HG03354 (cell line): ENCODE measurements around the gene SOST.

Experiments
- ATAC-seq: cut with Tn5 transposase; IDR thresholded peaks from one replicate; pipeline ENCODE4 v1.9.1; 2021; ENCODE audit warnings: mild to moderate bottlenecking; ENCODE audit not compliant: unreplicated experiment, poor library complexity, severe bottlenecking

SOST gene

DNA sequence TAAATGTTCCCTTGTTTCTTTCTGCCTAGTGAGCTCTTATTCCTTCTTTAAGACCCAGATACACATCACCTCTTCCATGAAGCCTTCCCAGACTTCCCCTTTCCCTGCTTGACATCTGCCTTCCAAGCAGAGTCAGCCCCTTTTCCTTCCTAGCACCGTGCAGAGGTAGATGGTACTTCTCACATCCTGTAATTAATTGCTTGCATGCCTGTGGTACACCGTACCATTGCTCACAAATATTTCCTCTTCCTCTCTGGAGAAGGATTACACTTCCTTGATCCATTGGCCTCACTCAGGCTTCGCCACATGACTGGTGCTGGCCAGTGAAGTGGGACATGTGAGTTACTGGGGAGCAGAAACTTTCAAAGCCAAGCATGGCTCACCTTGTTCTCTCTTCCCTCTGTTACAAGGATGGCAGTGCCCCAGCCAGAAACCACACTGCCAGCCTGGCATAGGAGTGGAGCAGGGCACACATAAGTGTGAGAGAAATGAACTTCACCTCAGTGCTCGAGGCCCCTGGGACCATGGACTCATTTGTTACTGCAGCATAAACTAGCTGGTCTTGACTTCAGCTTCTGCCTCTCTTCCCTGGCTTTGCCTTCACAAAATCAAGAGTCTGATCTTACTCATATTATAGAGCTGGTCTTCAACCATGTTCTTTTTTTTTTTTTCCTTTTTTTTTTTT, 44.0 kb downstream of the SOST start:
- no peak for ATAC-seq

DNA sequence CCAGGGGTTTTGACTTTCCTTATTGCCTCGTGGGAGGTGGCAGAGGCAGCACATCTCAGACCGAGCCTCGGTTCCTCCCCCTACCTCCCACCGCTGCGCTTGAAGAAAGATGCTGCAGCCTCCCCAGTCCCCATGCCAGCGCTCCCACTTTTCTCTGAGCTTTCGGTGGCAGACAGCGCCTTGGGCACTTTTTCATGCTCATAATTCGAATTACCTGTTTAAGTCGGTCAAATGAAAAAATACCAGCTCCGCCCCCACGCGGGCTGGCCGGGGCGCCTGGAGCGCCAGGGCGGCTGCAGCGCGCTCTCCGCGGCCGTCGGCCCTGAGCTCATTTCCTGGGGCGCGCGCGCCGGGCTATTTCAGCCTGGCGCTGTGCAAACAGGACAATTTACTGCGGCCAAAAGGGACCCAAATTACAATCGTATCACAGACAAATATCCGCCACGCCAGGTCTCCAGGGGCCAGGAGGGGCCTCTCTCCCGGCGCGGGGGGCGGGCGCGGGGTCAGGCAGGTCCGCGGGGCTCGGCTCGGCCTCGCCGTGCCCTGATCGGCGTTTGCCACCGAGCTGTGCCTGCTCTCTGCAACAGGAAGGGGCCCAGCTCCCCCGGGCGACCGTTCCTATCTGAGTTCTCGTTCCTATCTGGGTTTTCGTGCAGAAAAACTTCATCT, 45.0 kb downstream of the SOST start:
- no peak for ATAC-seq

DNA sequence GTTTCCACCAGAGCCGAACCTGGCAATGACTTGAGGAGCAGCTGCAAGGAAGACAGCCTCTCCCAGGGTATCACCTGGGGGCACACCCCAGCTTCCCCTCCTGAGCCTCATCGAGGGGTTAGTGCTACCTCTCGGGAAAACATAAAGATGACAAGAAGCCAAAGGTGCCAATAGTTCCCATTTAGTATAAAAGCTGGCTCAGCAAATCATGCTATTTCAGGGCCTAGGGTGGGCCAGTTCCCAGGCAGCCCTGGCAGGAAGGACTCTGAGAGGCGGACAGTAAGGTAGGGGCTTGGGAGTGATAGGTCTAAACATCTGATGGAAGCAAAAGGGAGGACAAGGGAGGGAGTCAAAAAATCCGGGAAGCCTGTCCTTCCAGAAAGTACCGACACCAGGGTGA, 46.2 kb downstream of the SOST start:
- ATAC-seq, result no peak

DNA sequence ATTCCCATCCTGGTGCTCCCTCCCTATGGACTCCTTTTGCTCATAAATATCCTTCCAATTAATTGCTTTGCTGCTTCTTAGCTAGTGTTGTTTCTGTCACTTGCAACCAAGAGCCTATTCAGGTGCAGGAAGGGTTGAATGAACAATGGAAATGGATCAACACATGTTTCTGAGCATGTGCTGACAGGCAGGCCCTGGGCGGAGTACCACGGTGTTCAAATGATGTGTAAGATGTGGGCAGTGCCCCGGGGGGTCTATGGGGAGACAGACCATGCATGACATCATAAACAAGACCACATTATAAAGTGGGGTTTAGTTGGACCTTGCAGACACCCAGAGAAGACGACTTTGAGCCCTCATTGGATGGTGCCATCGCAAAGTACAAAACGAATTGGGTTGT, 48.5 kb downstream of the SOST start:
- ATAC-seq, result no peak

DNA sequence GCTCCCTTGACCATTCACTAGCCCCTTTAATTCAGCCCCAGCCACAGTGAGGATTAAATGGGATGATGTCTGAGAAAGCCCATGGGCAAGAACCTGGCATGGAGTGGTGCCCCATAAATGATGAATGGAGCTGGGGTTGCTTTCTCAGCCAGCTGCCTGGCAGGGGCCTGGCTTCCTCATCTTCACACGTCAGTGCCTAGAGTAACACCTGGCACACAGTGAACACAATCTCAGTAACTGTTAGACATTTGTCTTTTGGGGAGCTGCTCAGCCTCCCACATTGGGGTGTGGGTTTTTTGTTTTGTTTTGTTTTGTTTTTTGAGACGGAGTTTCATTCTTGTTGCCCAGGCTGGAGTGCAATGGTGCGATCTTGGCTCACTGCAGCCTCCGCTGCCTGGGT, 49.4 kb downstream of the SOST start:
- ATAC-seq, result no peak

DNA sequence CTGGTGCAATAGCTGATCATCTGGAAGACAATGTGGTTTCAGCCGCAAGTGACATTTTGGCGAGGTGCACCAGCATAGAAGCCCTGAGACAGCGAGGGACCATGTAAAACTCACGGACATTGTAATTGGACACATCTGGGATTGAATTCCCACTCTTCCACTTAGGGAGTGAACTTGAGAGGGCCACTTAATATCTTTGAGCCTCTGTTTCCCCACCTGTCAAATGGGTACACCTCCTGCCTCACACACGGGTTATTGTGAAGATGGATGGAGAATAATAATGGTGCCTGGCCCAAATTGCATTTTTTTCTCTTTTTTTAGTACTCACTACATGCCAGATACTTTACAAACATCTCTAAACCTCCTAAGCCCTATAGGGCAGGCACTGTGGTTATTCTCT, 51.4 kb downstream of the SOST start:
- no peak for ATAC-seq

DNA sequence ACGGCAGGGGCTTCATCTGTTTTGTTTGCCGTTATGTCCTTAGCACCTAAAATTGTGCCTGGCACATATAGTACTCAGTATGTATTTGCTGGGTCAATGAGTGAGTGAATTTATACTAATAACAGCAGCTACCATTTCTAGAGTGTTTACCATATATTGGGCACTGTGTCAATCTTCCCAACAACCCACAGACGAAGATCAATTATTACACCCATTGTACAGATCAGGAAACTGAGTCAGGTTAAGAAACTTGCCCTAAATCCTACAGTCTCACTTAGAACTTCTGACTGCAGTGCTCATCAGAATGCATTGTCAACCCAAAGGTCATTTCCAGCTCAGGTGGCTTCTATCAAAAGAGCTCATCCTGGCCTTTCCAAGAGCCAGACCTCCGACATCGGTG, 52.4 kb downstream of the SOST start:
- ATAC-seq, result no peak
